Endothelial cell (in vitro differentiated cells): ENCODE data around the gene ABHD1. TPM values are rescaled to one million over a fixed set of nuclear protein-coding genes. Genes with fewer than 3 reads are reported as not detected.

Source experiments
- DNase-seq: peaks from one replicate; pipeline ENCODE4 v3.0.0; 2021; ENCODE audit warnings: low spot score
- H3K27ac Mint-ChIP-seq: one replicate; pipeline ENCODE4 v1.8.0; 2021; ENCODE audit warnings: mixed read lengths, inconsistent platforms; ENCODE audit not compliant: unreplicated experiment
- H3K27me3 Mint-ChIP-seq: one replicate; pipeline ENCODE4 v1.8.0; 2021; ENCODE audit warnings: mild to moderate bottlenecking, moderate library complexity, mixed read lengths, inconsistent platforms; ENCODE audit not compliant: unreplicated experiment
- H3K36me3 Mint-ChIP-seq: one replicate; pipeline ENCODE4 v1.8.0; 2021; ENCODE audit warnings: mild to moderate bottlenecking, low read depth, mixed read lengths, inconsistent platforms; ENCODE audit not compliant: unreplicated experiment
- H3K4me1 Mint-ChIP-seq: one replicate; pipeline ENCODE4 v1.8.0; 2021; ENCODE audit warnings: mild to moderate bottlenecking, mixed read lengths, inconsistent platforms; ENCODE audit not compliant: unreplicated experiment
- H3K4me3 Mint-ChIP-seq: one replicate; pipeline ENCODE4 v1.8.0; 2021; ENCODE audit warnings: mild to moderate bottlenecking, mixed read lengths, inconsistent platforms; ENCODE audit not compliant: unreplicated experiment
- H3K9me3 Mint-ChIP-seq: one replicate; pipeline ENCODE4 v1.8.0; 2021; ENCODE audit warnings: mixed read lengths, inconsistent platforms; ENCODE audit not compliant: unreplicated experiment
- total RNA-seq: library from RNA; stranded (reverse); fragmentation: NEBNext Ultra II Directional; extraction: Animal tissue kit (Norgen Biotek cat#: 25700); gene quantifications from one replicate; pipeline ENCODE4 v1.2.1, GENCODE V29; 2021; ENCODE audit not compliant: unreplicated experiment
- TF ChIP-seq, protein P1 (sequence below): fragments of 200-600 bp; sonication (generic); IDR thresholded peaks from one replicate; pipeline ENCODE4 v1.5.0; 2021; ENCODE audit warnings: antibody characterized with exemption; ENCODE audit not compliant: unreplicated experiment

The ABHD1 gene
- total RNA-seq, 1 donor from 2014 or later = 0.31 TPM

DNA sequence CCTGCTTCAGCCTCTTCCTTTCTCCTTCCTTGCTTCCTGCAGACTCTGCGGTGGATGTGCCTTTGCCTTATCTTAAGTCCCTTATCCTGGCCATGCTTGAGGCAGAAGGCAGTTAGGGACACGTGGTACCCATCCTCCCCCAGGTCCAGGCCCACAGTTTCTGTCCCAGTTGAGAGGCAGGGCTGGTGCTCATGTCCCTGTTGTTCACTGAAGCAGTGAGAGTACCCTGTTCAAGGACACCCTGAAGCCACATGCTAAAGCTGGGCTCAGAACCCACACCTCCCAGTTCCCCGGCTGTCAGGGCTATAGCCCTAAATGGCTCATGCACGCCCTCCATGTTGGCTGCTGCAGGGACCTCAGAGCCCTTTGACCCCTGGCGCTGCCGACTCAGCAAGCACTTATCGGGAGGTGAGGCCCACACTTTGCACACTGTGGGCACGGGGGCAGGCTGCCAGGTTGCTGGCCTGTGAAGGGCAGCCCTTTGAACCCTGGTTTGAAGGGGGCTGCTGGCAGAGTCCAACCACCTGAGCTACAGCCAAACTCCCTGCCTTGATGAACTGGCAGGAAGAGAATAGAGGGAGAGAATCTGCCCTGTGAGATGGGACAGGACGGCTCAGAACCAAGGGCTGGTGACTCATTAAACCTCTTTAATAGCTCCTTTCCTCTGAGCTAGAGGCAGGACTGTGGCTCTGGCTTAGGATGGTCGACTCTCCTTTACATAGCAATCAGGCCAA, 30.8 kb upstream of the ABHD1 start:
- no peaks in the 10 kb centered on the region for H3K36me3 Mint-ChIP-seq
- H3K27me3 Mint-ChIP-seq = peaks cover 14% of the 10 kb centered on the region
- H3K4me3 Mint-ChIP-seq = no peak overlapping the region
- TF ChIP-seq, protein P1, sequence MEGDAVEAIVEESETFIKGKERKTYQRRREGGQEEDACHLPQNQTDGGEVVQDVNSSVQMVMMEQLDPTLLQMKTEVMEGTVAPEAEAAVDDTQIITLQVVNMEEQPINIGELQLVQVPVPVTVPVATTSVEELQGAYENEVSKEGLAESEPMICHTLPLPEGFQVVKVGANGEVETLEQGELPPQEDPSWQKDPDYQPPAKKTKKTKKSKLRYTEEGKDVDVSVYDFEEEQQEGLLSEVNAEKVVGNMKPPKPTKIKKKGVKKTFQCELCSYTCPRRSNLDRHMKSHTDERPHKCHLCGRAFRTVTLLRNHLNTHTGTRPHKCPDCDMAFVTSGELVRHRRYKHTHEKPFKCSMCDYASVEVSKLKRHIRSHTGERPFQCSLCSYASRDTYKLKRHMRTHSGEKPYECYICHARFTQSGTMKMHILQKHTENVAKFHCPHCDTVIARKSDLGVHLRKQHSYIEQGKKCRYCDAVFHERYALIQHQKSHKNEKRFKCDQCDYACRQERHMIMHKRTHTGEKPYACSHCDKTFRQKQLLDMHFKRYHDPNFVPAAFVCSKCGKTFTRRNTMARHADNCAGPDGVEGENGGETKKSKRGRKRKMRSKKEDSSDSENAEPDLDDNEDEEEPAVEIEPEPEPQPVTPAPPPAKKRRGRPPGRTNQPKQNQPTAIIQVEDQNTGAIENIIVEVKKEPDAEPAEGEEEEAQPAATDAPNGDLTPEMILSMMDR = no peak
- H3K9me3 Mint-ChIP-seq = no peaks in the 10 kb centered on the region
- H3K4me1 Mint-ChIP-seq = peaks cover 15% of the 10 kb centered on the region
- no peak for DNase-seq
- H3K27ac Mint-ChIP-seq = peak overlapping the region; percentile 64

DNA sequence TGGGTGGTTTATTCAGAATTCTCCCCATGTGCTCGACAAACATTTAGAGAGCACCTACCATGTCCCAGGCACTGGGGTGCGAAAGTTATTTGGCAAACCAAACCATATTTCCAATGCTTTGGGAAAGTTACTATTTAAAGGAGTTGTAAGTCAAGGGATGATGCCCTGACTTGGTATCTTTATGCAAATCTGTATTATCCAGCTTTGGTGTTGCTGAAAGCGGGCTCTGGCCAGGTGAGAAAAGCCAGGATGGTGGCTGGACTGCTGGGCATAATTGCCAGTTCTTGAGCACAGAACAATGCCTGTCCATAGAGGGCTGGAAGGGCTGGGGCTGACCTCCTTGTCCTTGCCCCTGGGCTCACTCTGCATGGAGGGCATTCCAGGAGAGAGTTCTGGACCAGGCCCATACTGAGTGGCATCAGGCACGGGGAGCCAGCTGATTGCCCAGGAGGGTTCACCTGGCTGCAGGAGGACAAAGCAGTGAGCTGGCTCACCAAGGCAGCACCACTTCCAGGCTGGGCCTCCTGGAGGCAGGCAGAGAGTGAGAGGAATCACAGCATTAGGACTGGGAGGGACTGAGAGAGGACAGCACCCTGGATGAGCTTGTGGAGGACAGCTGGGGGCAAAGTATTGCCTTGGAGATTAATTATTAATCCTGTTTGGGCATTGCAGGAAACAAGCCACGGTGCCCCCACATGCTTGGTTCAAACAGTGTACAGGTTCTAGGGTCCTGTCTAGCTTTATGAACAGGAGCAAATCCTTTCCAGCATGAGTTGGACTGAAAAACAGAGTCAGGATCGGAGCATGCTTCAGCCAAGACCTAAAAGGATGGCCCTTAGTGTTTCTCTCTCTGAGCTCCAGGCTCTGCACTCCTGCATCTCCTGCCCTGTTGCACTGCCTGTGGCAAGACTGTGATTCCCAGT, 29.9 kb upstream of the ABHD1 start:
- no peak overlapping the region for H3K4me3 Mint-ChIP-seq
- H3K36me3 Mint-ChIP-seq = no peaks in the 10 kb centered on the region
- no peak overlapping the region for H3K27ac Mint-ChIP-seq
- H3K9me3 Mint-ChIP-seq = no peaks in the 10 kb centered on the region
- TF ChIP-seq, protein P1 = no peak
- H3K4me1 Mint-ChIP-seq = peaks cover 15% of the 10 kb centered on the region
- DNase-seq = no peak
- H3K27me3 Mint-ChIP-seq = peaks cover 12% of the 10 kb centered on the region

DNA sequence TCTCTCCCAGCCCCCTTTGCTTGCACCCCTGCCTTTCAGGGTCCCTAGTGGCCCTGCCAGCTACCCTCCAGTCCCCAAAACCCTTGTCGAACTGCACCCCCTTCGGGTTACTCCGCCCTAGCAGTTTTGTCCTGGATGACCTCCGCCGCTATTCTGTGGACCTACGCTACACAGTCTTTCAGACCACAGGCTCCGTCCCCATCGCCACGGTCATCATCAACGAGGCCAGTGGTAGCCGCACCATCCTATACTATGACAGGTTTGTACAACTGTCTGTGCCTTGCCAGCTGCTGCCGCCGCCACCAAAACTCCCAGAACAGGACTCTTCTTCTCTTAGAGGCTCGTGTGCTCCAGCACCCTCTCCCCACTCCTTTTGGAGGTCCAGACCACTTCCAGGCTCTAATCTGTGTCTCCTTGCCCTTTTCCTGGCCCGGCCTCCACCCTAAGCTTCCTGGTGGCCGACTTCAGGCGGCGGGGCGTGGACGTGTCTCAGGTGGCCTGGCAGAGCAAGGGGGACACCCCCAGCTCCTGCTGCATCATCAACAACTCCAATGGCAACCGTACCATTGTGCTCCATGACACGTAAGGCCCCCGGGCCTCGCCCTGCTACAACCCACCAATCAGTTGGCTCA, 29.1 kb upstream of the ABHD1 start:
- H3K36me3 Mint-ChIP-seq = no peaks in the 10 kb centered on the region
- no peaks in the 10 kb centered on the region for H3K9me3 Mint-ChIP-seq
- H3K4me1 Mint-ChIP-seq = peaks cover 15% of the 10 kb centered on the region
- no peak for DNase-seq
- H3K4me3 Mint-ChIP-seq = no peak overlapping the region
- H3K27ac Mint-ChIP-seq = no peak overlapping the region
- TF ChIP-seq, protein P1 = no peak
- H3K27me3 Mint-ChIP-seq = peaks cover 13% of the 10 kb centered on the region

DNA sequence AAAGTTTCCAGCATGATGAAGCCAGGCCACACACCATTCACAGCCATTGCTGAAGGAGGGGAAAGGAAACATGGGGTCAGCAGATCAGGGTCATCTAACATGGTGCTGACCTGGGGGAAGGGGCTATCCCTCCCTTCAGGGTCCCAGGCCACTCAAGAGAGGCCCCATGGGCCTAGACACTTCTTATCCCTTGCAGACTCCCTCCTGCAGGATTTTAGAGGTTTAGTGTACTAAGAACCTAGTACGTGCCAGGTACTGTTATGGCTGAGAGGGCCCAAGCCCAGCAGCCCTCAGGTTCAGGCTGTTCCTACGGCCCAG, 28.2 kb upstream of the ABHD1 start:
- TF ChIP-seq, protein P1 = no peak
- no peak for DNase-seq
- Mint-ChIP-seq H3K4me1 (peaks cover 15% of the 10 kb centered on the region), H3K9me3 (no peaks in the 10 kb centered on the region), H3K27me3 (peaks cover 13% of the 10 kb centered on the region), H3K4me3 (no peak overlapping the region), H3K36me3 (no peaks in the 10 kb centered on the region), H3K27ac (no peak overlapping the region)
